ENCODE data around the gene BORA.

DNA sequence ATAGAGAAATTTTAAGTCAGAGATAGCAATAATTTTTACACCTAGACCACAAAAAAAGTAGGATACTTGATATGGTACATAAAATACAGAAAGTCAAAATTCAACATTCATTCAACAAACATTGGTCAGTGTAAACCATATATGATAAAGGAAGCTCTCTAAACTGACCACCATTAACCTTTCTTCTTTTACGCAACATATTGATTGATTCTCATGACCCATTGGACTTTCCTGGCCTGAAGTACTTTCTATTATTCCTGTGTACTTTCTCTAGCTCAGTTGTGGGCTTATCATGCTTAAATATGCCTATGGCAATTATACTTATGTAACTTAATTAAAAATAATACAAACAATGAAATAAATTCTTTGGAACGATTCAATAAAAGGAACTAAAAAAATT, 64.9 kb downstream of the BORA start:
- TF ChIP-seq GATA2 (IDR thresholded peaks at IDR 0.05; ENCODE audit: low read depth, low read length) (no peak), GATA3 (IDR thresholded peaks at IDR 0.05; ENCODE audit: low read depth, low read length) (no peak)
